Mesendoderm (in vitro differentiated cells): Measurements from ENCODE around the gene TRIB2.

ENCODE experiments used
- DNase-seq: peaks from one replicate; pipeline ENCODE4 v3.0.0; 2013
- H2AK5ac ChIP-seq: 2 replicates; pipeline ENCODE4 v1.6.1; 2013; ENCODE audit warnings: low read length, inconsistent platforms
- H2BK120ac ChIP-seq: 2 replicates; pipeline ENCODE4 v1.6.1; 2013; ENCODE audit warnings: low read depth, mild to moderate bottlenecking, low read length, moderate library complexity, mixed read lengths
- H2BK15ac ChIP-seq: replicated peaks from 2 replicates; pipeline ENCODE4 v1.6.1; 2013; ENCODE audit warnings: low read depth, mild to moderate bottlenecking, moderate library complexity
- H2BK5ac ChIP-seq: 2 replicates; pipeline ENCODE4 v1.6.1; 2013; ENCODE audit warnings: low read length, inconsistent platforms
- H3K18ac ChIP-seq: 2 replicates; pipeline ENCODE4 v1.6.1; 2013; ENCODE audit warnings: mild to moderate bottlenecking, low read length, mixed read lengths
- H3K23ac ChIP-seq: one replicate; pipeline ENCODE4 v1.6.1; 2013; ENCODE audit warnings: low read length
- H3K27ac ChIP-seq: 2 replicates; pipeline ENCODE4 v1.5.1; 2013; ENCODE audit warnings: low read depth, mild to moderate bottlenecking, inconsistent platforms, low read length, moderate library complexity
- H3K27me3 ChIP-seq: 2 replicates; pipeline ENCODE4 v1.6.1; 2013; ENCODE audit warnings: low read length, control low read depth, mild to moderate bottlenecking, inconsistent platforms; ENCODE audit not compliant: insufficient read depth, poor library complexity
- H3K36me3 ChIP-seq: 2 replicates; pipeline ENCODE4 v1.6.1; 2013; ENCODE audit warnings: low read length, inconsistent platforms; ENCODE audit not compliant: control insufficient read depth, insufficient read depth
- H3K4ac ChIP-seq: one replicate; pipeline ENCODE4 v1.6.1; 2013; ENCODE audit warnings: low read depth, mild to moderate bottlenecking, low read length, moderate library complexity
- H3K4me1 ChIP-seq: 2 replicates; pipeline ENCODE4 v1.6.1; 2013; ENCODE audit warnings: low read depth, low read length, inconsistent platforms; ENCODE audit not compliant: control insufficient read depth
- H3K4me2 ChIP-seq: 2 replicates; pipeline ENCODE4 v1.6.1; 2013; ENCODE audit warnings: low read length
- H3K4me3 ChIP-seq: 2 replicates; pipeline ENCODE4 v1.5.1; 2013; ENCODE audit warnings: mild to moderate bottlenecking, low read length
- H3K56ac ChIP-seq: one replicate; pipeline ENCODE4 v1.6.1; 2013; ENCODE audit warnings: low read length
- H3K79me1 ChIP-seq: 2 replicates; pipeline ENCODE4 v1.6.1; 2013; ENCODE audit warnings: low read length, inconsistent platforms
- H3K79me2 ChIP-seq: 2 replicates; pipeline ENCODE4 v1.6.1; 2013; ENCODE audit warnings: mild to moderate bottlenecking, low read length; ENCODE audit not compliant: control insufficient read depth, insufficient read depth
- H3K9ac ChIP-seq: 2 replicates; pipeline ENCODE4 v1.6.1; 2013; ENCODE audit warnings: low read length, inconsistent platforms
- H4K5ac ChIP-seq: one replicate; pipeline ENCODE4 v1.6.1; 2013; ENCODE audit warnings: low read length
- H4K8ac ChIP-seq: one replicate; pipeline ENCODE4 v1.6.1; 2013; ENCODE audit warnings: low read depth, mild to moderate bottlenecking, control low read depth, low read length, moderate library complexity
- WGBS: extraction: QIAGEN DNeasy Blood & Tissue Kit; methylation state at CpG from one replicate; pipeline ENCODE4 v1.1.7; 2013; ENCODE audit warnings: low lambda C conversion rate, missing lambda C conversion rate; ENCODE audit not compliant: insufficient coverage; ENCODE audit errors: extremely low coverage; 5-methylcytosine and 5-hydroxymethylcytosine counted together

TRIB2 gene

GRCh38 chr2:12715258-12716031, 1.3 kb upstream of the TRIB2 start:
- Histone ChIP-seq H3K79me2 (peaks cover 20% of the 10 kb centered on the region), H3K36me3 (no peaks in the 10 kb centered on the region), H3K27ac (no peak overlapping the region), H2AK5ac (no peak overlapping the region), H3K79me1 (peaks cover 1% of the 10 kb centered on the region), H4K5ac (no peak overlapping the region), H3K4me1 (peaks cover 2% of the 10 kb centered on the region), H2BK120ac (peak overlapping the region; percentile 15), H3K4me2 (no peak overlapping the region), H4K8ac (no peak overlapping the region), H3K56ac (no peak overlapping the region), H3K27me3 (no peaks in the 10 kb centered on the region), H3K23ac (no peak overlapping the region), H2BK5ac (no peak overlapping the region), H2BK15ac (no peak overlapping the region), H3K4me3 (no peak overlapping the region), H3K18ac (peak overlapping the region; percentile 89), H3K4ac (no peak overlapping the region), H3K9ac (no peak overlapping the region)
- DNase-seq: peak; percentile 4
- no CpG with 5 or more reads among the region's 14 CpGs for WGBS

DNA sequence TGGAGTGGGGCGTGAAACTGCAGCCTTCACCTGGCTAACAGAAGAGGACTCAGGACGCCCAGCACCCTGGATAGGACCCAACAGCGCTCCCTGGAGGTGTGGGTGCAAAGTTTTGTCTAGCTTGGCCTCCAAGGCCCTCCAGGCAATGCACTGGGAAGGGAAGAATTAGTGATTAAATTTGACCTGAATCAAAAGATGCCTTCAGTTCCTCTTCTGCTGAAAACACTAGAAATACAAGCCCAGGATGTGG, 779 bp upstream of the TRIB2 start:
- Histone ChIP-seq H2BK5ac (no peak overlapping the region), H3K9ac (peak overlapping the region; percentile 66), H4K8ac (no peak overlapping the region), H3K4me3 (peak overlapping the region; percentile 42), H3K4ac (no peak overlapping the region), H3K18ac (peak overlapping the region; percentile 93), H3K56ac (peak overlapping the region; percentile 82), H3K36me3 (no peaks in the 10 kb centered on the region), H3K79me2 (peaks cover 20% of the 10 kb centered on the region), H2BK15ac (no peak overlapping the region), H3K23ac (no peak overlapping the region), H3K4me1 (peaks cover 2% of the 10 kb centered on the region), H2BK120ac (no peak overlapping the region), H3K27me3 (no peaks in the 10 kb centered on the region), H3K79me1 (peaks cover 1% of the 10 kb centered on the region), H2AK5ac (no peak overlapping the region), H3K27ac (peak overlapping the region; percentile 4), H3K4me2 (peak overlapping the region; percentile 68), H4K5ac (no peak overlapping the region)
- DNase-seq: peak; percentile 85
- WGBS: no CpG with 5 or more reads among the region's 3 CpGs

DNA sequence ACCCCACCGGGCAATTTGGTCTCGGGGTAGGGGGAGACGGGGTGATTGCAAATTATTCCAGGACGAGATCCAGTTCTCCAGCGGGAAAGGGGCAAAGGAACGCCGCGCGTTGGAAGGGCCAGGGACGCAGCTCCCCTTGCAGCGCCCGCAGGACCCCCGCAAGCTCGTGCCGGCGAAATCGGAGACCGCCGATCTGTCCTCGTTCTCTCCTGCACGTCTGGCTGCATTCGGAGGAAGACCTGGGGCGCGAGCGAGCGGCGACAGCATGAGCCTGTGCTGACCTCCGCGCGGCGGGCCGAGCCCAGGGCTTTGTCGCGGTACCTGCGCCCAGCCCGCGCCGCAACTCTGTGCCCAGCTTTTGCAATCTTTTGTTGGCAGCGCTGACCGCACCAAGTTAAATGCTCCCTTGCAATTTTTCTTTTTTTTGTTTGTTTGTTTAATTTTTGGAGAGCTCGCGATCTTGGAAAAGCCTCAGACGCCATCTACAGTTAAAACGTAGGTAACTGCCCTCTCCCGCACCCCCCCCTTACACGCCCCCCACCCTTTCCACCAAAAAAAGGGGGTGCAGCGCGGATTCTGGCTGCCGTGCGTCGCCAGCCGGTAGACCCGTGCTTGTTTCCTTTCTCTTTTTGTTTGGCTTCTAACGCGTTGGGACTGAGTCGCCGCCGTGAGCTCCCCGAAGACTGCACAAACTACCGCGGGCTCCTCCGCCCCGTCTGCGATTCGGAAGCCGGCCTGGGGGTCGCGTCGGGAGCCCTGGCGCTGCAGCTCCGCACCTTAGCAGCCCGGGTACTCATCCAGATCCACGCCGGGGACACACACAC, 667 bp downstream of the TRIB2 start:
- H3K27ac ChIP-seq: peak overlapping the region; percentile 45
- H3K18ac ChIP-seq: peak overlapping the region; percentile 93
- peak overlapping the region; percentile 57 for H3K4ac ChIP-seq
- peaks cover 1% of the 10 kb centered on the region for H3K79me1 ChIP-seq
- H3K9ac ChIP-seq: peak overlapping the region; percentile 85
- peak; percentile 86 for DNase-seq
- H2BK5ac ChIP-seq: no peak overlapping the region
- peak overlapping the region; percentile 77 for H3K4me2 ChIP-seq
- no peaks in the 10 kb centered on the region for H3K36me3 ChIP-seq
- no CpG with 5 or more reads among the region's 74 CpGs for WGBS
- peaks cover 4% of the 10 kb centered on the region for H3K4me1 ChIP-seq
- H4K5ac ChIP-seq: no peak overlapping the region
- no peak overlapping the region for H2BK120ac ChIP-seq
- H3K4me3 ChIP-seq: peak overlapping the region; percentile 56
- no peak overlapping the region for H2AK5ac ChIP-seq
- no peak overlapping the region for H4K8ac ChIP-seq
- no peaks in the 10 kb centered on the region for H3K27me3 ChIP-seq
- no peak overlapping the region for H3K23ac ChIP-seq
- peaks cover 31% of the 10 kb centered on the region for H3K79me2 ChIP-seq
- H3K56ac ChIP-seq: peak overlapping the region; percentile 92
- no peak overlapping the region for H2BK15ac ChIP-seq

DNA sequence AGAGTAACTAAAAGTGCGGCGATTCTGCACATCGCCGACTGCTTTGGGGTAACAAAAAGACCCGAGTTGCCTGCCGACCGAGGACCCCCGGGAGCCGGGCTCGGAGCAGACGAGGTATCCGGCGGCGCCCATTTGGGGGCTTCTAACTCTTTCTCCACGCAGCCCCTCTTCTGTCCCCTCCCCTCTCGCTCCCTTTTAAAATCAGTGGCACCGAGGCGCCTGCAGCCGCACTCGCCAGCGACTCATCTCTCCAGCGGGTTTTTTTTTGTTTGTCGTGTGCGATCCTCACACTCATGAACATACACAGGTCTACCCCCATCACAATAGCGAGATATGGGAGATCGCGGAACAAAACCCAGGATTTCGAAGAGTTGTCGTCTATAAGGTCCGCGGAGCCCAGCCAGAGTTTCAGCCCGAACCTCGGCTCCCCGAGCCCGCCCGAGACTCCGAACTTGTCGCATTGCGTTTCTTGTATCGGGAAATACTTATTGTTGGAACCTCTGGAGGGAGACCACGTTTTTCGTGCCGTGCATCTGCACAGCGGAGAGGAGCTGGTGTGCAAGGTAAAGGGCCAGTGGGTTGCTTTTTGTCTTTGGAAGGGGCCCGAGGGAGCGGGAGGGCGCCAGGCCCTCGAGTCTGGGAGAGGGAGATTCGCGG, 1.4 kb downstream of the TRIB2 start:
- Histone ChIP-seq H2BK5ac (no peak overlapping the region), H3K4me1 (peaks cover 4% of the 10 kb centered on the region), H2AK5ac (no peak overlapping the region), H4K8ac (peak overlapping the region; percentile 69), H3K27me3 (no peaks in the 10 kb centered on the region), H3K9ac (peak overlapping the region; percentile 85), H2BK15ac (no peak overlapping the region), H3K56ac (peak overlapping the region; percentile 88), H3K36me3 (no peaks in the 10 kb centered on the region), H3K4me3 (peak overlapping the region; percentile 56), H4K5ac (no peak overlapping the region), H3K4me2 (peak overlapping the region; percentile 77), H3K23ac (peak overlapping the region; percentile 48), H2BK120ac (no peak overlapping the region), H3K79me1 (peaks cover 5% of the 10 kb centered on the region), H3K18ac (peak overlapping the region; percentile 93), H3K27ac (peak overlapping the region; percentile 38), H3K79me2 (peaks cover 37% of the 10 kb centered on the region), H3K4ac (no peak overlapping the region)
- peak; percentile 50 for DNase-seq
- WGBS: no CpG with 5 or more reads among the region's 50 CpGs

DNA sequence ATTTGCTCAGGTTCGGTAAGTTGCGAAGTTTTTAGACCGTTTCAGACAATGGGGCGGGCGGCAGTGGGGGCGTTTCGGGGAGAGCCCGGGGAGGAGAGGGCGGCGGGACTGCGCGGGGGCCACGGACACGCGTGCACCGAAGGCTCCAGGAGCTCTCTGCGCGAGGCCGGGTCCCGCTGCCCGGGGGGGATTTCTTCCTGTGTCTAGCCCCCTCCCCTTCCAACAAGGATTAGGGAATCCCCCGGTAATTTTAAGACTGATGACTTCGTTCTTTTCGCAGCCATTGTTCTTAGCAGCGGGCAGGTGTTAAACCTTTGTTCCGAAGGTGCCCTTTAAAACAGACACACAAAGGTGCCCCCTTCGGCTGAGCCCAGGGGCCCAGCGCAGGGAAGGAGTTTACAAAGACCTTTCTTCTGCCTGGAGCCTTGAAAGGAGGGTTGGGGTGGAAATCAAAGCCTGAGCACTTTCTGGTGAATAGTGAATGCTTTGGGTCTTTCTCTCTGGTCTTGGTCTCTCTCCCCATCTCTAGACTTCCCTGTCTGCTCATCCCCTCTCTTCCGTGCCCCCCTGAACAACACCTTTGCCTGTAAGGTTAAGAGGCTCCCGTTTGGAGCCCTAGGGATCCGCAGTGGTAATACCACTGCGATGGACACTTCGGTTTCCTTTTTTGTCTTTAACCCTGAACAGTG, 2.1 kb downstream of the TRIB2 start:
- Histone ChIP-seq H3K4me1 (peaks cover 4% of the 10 kb centered on the region), H2BK120ac (no peak overlapping the region), H3K9ac (peak overlapping the region; percentile 85)

More for the DNA sequence above, 2.1 kb downstream of the TRIB2 start:
- peak overlapping the region; percentile 88 for H3K56ac ChIP-seq
- peaks cover 39% of the 10 kb centered on the region for H3K79me2 ChIP-seq
- no peak overlapping the region for H2AK5ac ChIP-seq
- peak overlapping the region; percentile 77 for H3K4me2 ChIP-seq
- peak overlapping the region; percentile 69 for H3K18ac ChIP-seq
- H2BK5ac ChIP-seq: no peak overlapping the region
- no peaks in the 10 kb centered on the region for H3K27me3 ChIP-seq
- H3K4ac ChIP-seq: no peak overlapping the region
- no peaks in the 10 kb centered on the region for H3K36me3 ChIP-seq
- H2BK15ac ChIP-seq: no peak overlapping the region
- H4K8ac ChIP-seq: no peak overlapping the region
- peak; percentile 78 for DNase-seq
- peak overlapping the region; percentile 56 for H3K4me3 ChIP-seq
- peak overlapping the region; percentile 38 for H3K27ac ChIP-seq
- no peak overlapping the region for H4K5ac ChIP-seq
- H3K23ac ChIP-seq: no peak overlapping the region
- no CpG with 5 or more reads among the region's 33 CpGs for WGBS
- peaks cover 7% of the 10 kb centered on the region for H3K79me1 ChIP-seq
